Bronchial epithelial cell (primary cell): ENCODE measurements around the gene KCNF1. TPM values are rescaled to one million over a fixed set of nuclear protein-coding genes. Genes with fewer than 3 reads are reported as not detected.

Source experiments
- DNase-seq: peaks from one replicate; pipeline ENCODE4 v3.0.0-alpha.2; 2010; ENCODE audit warnings: low read depth
- FAIRE-seq: peaks from 2 replicates; lab custom pipeline; 2011; peaks lifted over from hg19 to GRCh38; lab: Jason Lieb, UNC
- H3K27me3 ChIP-seq: 2 replicates; pipeline ENCODE4 v1.5.1; 2011; ENCODE audit warnings: low read length; ENCODE audit not compliant: control insufficient read depth, insufficient read depth
- H3K36me3 ChIP-seq: 2 replicates; pipeline ENCODE4 v1.5.1; 2011; ENCODE audit warnings: low read length; ENCODE audit not compliant: control insufficient read depth, insufficient read depth
- H3K4me3 ChIP-seq: 2 replicates; pipeline ENCODE4 v1.5.1; 2011; ENCODE audit warnings: mild to moderate bottlenecking, low read depth, low read length, control low read depth
- total RNA-seq: library from RNA; depleted of rRNA; stranded (reverse); fragments of >200 nt; gene quantifications from 2 replicates; pipeline ENCODE4 v1.2.1, GENCODE V29; 2014
- TF ChIP-seq, protein P1 (sequence below): IDR thresholded peaks from 2 replicates; pipeline ENCODE4 v1.5.1; 2011; ENCODE audit warnings: mild to moderate bottlenecking, moderate library complexity, low read length, control low read depth, inconsistent platforms; ENCODE audit not compliant: insufficient read depth, severe bottlenecking

Gene KCNF1
- total RNA-seq, 1 donor from 2014 or later = not detected

DNA sequence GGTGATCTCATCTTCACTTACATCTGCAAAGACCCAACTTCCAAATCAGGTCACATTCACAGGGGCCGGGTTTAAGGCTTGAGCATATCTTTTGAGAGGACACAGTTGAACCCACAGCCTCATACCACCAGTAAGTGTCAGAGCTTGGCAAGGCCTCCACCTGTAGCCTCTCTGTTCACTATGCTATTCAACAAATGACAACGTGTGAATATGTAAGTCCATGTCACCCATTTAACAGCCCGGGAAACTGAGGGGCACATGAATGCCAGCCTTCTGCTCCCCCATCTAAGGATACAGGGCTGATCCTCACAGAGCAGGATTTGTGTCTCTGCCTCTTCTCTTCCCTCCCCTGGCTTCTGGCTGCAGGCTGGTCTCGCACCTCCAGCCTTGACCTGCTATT, 3.5 kb upstream of the KCNF1 start:
- no peak overlapping the region for H3K4me3 ChIP-seq
- peaks cover 15% of the 10 kb centered on the region for H3K27me3 ChIP-seq
- FAIRE-seq (no peak), DNase-seq (no peak)
- H3K36me3 ChIP-seq = no peaks in the 10 kb centered on the region
- TF ChIP-seq, protein P1, sequence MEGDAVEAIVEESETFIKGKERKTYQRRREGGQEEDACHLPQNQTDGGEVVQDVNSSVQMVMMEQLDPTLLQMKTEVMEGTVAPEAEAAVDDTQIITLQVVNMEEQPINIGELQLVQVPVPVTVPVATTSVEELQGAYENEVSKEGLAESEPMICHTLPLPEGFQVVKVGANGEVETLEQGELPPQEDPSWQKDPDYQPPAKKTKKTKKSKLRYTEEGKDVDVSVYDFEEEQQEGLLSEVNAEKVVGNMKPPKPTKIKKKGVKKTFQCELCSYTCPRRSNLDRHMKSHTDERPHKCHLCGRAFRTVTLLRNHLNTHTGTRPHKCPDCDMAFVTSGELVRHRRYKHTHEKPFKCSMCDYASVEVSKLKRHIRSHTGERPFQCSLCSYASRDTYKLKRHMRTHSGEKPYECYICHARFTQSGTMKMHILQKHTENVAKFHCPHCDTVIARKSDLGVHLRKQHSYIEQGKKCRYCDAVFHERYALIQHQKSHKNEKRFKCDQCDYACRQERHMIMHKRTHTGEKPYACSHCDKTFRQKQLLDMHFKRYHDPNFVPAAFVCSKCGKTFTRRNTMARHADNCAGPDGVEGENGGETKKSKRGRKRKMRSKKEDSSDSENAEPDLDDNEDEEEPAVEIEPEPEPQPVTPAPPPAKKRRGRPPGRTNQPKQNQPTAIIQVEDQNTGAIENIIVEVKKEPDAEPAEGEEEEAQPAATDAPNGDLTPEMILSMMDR = no peak

DNA sequence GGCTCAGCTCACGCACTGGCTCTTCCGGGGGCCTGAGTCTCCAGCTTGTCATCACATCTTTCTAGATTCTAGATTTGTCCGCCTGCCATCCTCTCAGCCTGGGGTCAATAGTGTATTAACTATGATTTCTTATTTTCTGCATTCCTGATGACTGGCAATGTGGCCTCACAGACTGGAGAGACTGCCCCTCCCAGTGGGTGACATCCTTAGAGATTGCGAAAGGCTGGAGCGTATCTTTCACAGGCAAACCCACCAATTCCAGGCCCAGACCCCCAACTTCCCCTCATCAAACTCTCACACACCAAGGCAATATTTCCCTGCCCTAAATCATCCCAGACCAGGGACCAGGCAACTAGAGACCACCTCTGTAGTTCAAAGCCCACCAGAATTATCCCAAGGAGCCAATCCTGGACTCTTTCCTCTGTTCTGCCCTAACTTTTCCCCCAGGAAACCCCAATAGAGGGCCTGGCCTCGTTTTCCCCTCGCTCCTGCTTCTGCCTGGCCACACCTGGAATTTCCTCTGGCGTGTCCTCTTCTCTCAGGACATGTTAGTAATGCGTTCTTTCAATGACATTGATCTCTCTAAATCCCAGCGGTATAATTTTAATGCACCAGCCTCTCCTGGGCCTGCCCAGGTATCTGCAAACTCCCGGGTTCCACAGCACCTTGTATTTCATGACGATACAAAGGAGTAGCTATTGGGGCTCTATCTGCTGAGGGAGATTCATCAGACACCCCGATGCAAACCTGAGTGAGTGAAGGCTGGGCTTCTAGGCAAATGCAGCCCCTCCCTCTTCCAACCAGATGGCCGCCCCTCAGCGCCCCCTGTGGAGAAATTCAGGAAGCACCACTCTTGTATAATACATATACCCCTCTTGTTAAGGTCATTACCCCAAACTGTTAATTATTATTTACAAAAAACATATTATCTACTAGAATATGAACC, 2.4 kb upstream of the KCNF1 start:
- Histone ChIP-seq H3K4me3 (no peak overlapping the region), H3K36me3 (no peaks in the 10 kb centered on the region), H3K27me3 (peaks cover 15% of the 10 kb centered on the region)
- FAIRE-seq (no peak), DNase-seq (no peak)
- TF ChIP-seq, protein P1 = peak; percentile 41

DNA sequence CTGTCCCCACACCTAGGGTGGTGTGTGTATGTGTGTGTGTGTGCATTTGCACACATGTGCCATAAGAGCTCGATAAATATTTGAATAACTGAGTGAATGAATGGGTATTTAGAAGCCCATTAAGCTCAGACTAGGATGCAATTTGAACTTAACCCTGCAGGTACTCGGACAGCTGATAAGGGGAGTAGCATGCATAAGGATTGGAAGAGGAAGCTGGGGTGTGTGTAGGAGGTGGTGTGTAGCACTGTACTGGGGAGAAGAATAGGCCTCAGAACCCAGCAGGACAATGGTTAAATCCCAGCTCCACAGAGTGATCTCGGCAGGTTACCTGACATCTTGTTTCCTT, 1.8 kb upstream of the KCNF1 start:
- H3K27me3 ChIP-seq = peaks cover 15% of the 10 kb centered on the region
- H3K4me3 ChIP-seq = no peak overlapping the region
- DNase-seq (no peak), FAIRE-seq (no peak)
- no peaks in the 10 kb centered on the region for H3K36me3 ChIP-seq
- TF ChIP-seq, protein P1 = no peak

DNA sequence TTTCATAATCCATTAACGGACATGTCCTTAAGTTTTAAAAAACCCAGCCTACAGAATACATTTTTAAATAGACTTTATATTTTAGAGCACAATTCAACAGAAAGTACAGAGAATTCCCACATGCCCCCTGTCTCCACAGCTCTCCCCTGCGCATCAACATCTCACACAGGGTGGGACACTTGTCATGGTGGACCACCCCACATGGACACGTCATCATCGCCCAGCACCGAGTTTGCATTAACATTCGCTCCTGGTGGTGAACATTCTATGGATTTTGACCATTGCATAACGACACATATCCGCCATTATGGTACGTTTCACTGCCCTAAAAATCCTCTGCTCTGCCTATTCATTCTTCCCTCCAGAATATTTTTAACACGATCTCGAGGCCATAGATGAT, 1.1 kb upstream of the KCNF1 start:
- DNase-seq = no peak
- TF ChIP-seq, protein P1 = no peak
- Histone ChIP-seq H3K27me3 (peaks cover 15% of the 10 kb centered on the region), H3K36me3 (no peaks in the 10 kb centered on the region), H3K4me3 (no peak overlapping the region)
- peak; percentile 23 for FAIRE-seq

DNA sequence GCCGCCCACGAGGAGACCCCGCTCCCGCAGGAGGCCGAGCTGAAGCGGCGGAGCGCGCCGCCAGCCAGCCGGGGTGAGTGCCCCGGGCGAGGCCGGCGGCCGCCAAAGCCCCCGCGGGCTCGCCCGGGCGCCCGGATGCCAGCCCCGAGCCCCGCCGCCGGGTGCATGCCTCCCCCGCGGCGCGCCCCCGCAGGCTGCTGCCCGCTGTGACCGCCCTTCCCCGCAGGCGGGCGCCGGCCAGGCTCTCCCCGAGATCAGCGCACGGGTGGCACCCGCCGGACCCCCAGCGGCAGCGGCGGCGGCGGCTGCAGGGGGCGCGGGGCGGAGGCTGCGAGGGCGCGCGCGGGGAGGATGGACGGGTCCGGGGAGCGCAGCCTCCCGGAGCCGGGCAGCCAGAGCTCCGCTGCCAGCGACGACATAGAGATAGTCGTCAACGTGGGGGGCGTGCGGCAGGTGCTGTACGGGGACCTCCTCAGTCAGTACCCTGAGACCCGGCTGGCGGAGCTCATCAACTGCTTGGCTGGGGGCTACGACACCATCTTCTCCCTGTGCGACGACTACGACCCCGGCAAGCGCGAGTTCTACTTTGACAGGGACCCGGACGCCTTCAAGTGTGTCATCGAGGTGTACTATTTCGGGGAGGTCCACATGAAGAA, 470 bp downstream of the KCNF1 start:
- Histone ChIP-seq H3K36me3 (no peaks in the 10 kb centered on the region), H3K27me3 (peaks cover 16% of the 10 kb centered on the region), H3K4me3 (peak overlapping the region; percentile 21)
- DNase-seq (no peak), FAIRE-seq (no peak)
- TF ChIP-seq, protein P1 = no peak
